ENCODE measurements around the gene ADNP2.

DNA sequence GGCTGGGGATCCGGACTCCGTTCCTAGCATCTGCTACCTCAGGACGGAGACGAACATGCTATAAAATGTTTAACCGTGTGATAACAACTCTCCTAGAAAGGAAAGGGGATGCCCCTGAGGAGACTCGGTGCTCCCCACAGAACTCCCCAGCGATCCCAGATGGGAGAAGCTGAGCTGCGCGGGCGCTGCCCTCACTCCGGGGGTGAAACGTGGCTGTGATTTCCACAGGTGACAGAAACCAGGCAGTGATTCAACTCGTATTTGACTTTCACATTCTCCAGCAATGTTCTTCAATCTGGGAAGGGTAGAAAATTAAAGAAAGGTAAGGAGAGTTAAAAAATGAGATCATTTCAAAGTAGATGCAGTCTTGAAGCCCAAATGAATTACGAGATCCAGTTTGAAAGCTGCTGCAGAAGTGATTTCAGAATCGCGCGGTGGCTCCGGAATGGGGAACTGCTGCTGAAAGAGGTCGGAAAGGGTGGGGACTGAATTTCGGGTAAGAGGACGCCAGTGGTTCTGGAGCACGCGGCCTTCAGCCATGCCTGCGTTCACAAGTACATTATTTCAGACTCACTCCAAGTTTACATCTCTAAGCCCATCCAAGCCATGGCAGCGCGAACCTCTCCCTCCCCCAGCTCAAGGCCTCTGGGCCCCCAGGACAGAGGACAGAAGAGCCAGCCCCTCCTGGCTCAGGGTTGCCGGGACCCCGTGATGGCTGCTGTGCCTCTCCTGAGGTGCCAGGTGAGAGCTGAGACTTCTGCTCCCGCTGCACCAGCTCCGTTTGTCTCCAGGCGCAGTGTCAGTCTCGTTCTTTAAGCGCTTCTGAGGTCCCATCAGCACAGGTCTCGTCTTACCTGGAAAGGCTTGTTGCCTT, 39.5 kb downstream of the ADNP2 start:
- TF ChIP-seq POLR2A (IDR thresholded peaks at IDR 0.05) = no peak
- TF ChIP-seq, protein P1, sequence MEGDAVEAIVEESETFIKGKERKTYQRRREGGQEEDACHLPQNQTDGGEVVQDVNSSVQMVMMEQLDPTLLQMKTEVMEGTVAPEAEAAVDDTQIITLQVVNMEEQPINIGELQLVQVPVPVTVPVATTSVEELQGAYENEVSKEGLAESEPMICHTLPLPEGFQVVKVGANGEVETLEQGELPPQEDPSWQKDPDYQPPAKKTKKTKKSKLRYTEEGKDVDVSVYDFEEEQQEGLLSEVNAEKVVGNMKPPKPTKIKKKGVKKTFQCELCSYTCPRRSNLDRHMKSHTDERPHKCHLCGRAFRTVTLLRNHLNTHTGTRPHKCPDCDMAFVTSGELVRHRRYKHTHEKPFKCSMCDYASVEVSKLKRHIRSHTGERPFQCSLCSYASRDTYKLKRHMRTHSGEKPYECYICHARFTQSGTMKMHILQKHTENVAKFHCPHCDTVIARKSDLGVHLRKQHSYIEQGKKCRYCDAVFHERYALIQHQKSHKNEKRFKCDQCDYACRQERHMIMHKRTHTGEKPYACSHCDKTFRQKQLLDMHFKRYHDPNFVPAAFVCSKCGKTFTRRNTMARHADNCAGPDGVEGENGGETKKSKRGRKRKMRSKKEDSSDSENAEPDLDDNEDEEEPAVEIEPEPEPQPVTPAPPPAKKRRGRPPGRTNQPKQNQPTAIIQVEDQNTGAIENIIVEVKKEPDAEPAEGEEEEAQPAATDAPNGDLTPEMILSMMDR (IDR thresholded peaks at IDR 0.05) = no peak

Data from tibial nerve (tissue), 3 donors.